GM18870 (cell line): ENCODE results near the gene EXOSC3.
"Not testable (repeated sequence)": the region's sequence is repeated elsewhere in the genome, so short reads cannot be mapped to it uniquely, and the experiment has no call there.

Source experiments
- ATAC-seq: cut with Tn5 transposase; IDR thresholded peaks from one replicate; pipeline ENCODE4 v1.9.1; 2021; ENCODE audit warnings: moderate library complexity; ENCODE audit not compliant: unreplicated experiment

Gene EXOSC3

GRCh38 chr9:37784616-37785483, at the start of gene EXOSC3:
TSS of gene EXOSC3 (minus strand) at chr9:37785064. CDS start at chr9:37785044, 20 bp downstream.
- ATAC-seq, result peak; percentile 80

GRCh38 chr9:37827483-37828165, 42.8 kb upstream of the EXOSC3 start:
- ATAC-seq, result no peak

- not testable (repeated sequence) for ATAC-seq
Observed at GRCh38 chr9:37825174-37825573, 40.3 kb upstream of the EXOSC3 start.

- peak; percentile 63 for ATAC-seq
Observed at GRCh38 chr9:37820142-37820541, 35.3 kb upstream of the EXOSC3 start.

GRCh38 chr9:37818849-37819248, 34.0 kb upstream of the EXOSC3 start:
- no peak for ATAC-seq

- ATAC-seq, result no peak
Observed at GRCh38 chr9:37812773-37813379, 28.0 kb upstream of the EXOSC3 start.

- ATAC-seq, result no peak
Observed at GRCh38 chr9:37811906-37812476, 27.1 kb upstream of the EXOSC3 start.

GRCh38 chr9:37809676-37810075, 24.8 kb upstream of the EXOSC3 start:
- not testable (repeated sequence) for ATAC-seq

GRCh38 chr9:37806271-37806670, 21.4 kb upstream of the EXOSC3 start:
- no peak for ATAC-seq

- ATAC-seq, result no peak
Observed at GRCh38 chr9:37801959-37802711, 17.3 kb upstream of the EXOSC3 start.

GRCh38 chr9:37801287-37801850, 16.5 kb upstream of the EXOSC3 start:
- peak; percentile 11 for ATAC-seq

- ATAC-seq, result peak; percentile 38
Observed at GRCh38 chr9:37800631-37801286, 15.9 kb upstream of the EXOSC3 start, which contains the start of gene DCAF10. TSS of gene DCAF10 (plus strand) at chr9:37800797. CDS start at chr9:37800867, 70 bp downstream.

GRCh38 chr9:37798677-37799076, 13.8 kb upstream of the EXOSC3 start:
- ATAC-seq, result no peak

GRCh38 chr9:37796232-37796631, 11.4 kb upstream of the EXOSC3 start:
- ATAC-seq, result no peak

GRCh38 chr9:37792122-37792521, 7.3 kb upstream of the EXOSC3 start:
- no peak for ATAC-seq

- ATAC-seq, result no peak
Observed at GRCh38 chr9:37790096-37790495, 5.2 kb upstream of the EXOSC3 start.

- no peak for ATAC-seq
Observed at GRCh38 chr9:37788332-37788731, 3.5 kb upstream of the EXOSC3 start.

GRCh38 chr9:37787059-37787458, 2.2 kb upstream of the EXOSC3 start:
- no peak for ATAC-seq

GRCh38 chr9:37784291-37784615, 611 bp downstream of the EXOSC3 start:
- no peak for ATAC-seq

- ATAC-seq, result no peak
Observed at GRCh38 chr9:37778534-37778933, 6.3 kb downstream of the EXOSC3 start.
